Astrocyte (in vitro differentiated cells and primary cell): ENCODE measurements around the gene ZNF430. TPM values are rescaled to one million over a fixed set of nuclear protein-coding genes. Genes with fewer than 3 reads are reported as not detected.

Source experiments
- DNase-seq: peaks from one replicate; pipeline ENCODE4 v3.0.0-alpha.2; 2010; ENCODE audit warnings: low read depth
- FAIRE-seq: peaks from 2 replicates; lab custom pipeline; 2011; peaks lifted over from hg19 to GRCh38; lab: Jason Lieb, UNC
- H2AFZ ChIP-seq: 2 replicates; pipeline ENCODE4 v1.6.0; 2012; ENCODE audit warnings: low read depth, low read length, inconsistent platforms
- H3K27ac ChIP-seq: 2 replicates; pipeline ENCODE4 v1.5.1; 2011; ENCODE audit warnings: low read depth, low read length, inconsistent platforms
- H3K27me3 ChIP-seq: 2 replicates; pipeline ENCODE4 v1.6.0; 2011; ENCODE audit warnings: low read length, inconsistent platforms; ENCODE audit not compliant: insufficient read depth
- H3K36me3 ChIP-seq: 2 replicates; pipeline ENCODE4 v1.5.1; 2011; ENCODE audit warnings: low read length, inconsistent platforms; ENCODE audit not compliant: insufficient read depth
- H3K4me1 ChIP-seq: 2 replicates; pipeline ENCODE4 v1.5.1; 2011; ENCODE audit warnings: low read length, inconsistent platforms; ENCODE audit not compliant: insufficient read depth
- H3K4me2 ChIP-seq: 2 replicates; pipeline ENCODE4 v1.6.0; 2012; ENCODE audit warnings: low read length, inconsistent platforms
- H3K4me3 ChIP-seq: 2 replicates; pipeline ENCODE4 v1.5.1; 2011; ENCODE audit warnings: low read depth, mild to moderate bottlenecking, low read length, inconsistent platforms; ENCODE audit not compliant: insufficient read depth
- H3K79me2 ChIP-seq: 2 replicates; pipeline ENCODE4 v1.6.0; 2012; ENCODE audit warnings: mild to moderate bottlenecking, low read length, inconsistent platforms; ENCODE audit not compliant: insufficient read depth
- H3K9ac ChIP-seq: 2 replicates; pipeline ENCODE4 v1.6.0; 2012; ENCODE audit warnings: mild to moderate bottlenecking, low read length, inconsistent platforms
- H3K9me3 ChIP-seq: 2 replicates; pipeline ENCODE4 v1.5.1; 2012; ENCODE audit warnings: low read depth, mild to moderate bottlenecking, low read length, inconsistent platforms; ENCODE audit not compliant: insufficient read depth
- H4K20me1 ChIP-seq: 2 replicates; pipeline ENCODE4 v1.6.0; 2012; ENCODE audit warnings: low read length, inconsistent platforms; ENCODE audit not compliant: insufficient read depth
- H3K27ac Mint-ChIP-seq: one replicate; pipeline ENCODE4 v1.8.0; 2021; ENCODE audit warnings: mild to moderate bottlenecking, mixed read lengths; ENCODE audit not compliant: unreplicated experiment
- H3K27me3 Mint-ChIP-seq: one replicate; pipeline ENCODE4 v1.8.0; 2021; ENCODE audit warnings: low read depth, mixed read lengths; ENCODE audit not compliant: unreplicated experiment
- H3K36me3 Mint-ChIP-seq: one replicate; pipeline ENCODE4 v1.8.0; 2021; ENCODE audit warnings: low read depth, mixed read lengths; ENCODE audit not compliant: unreplicated experiment
- H3K4me1 Mint-ChIP-seq: one replicate; pipeline ENCODE4 v1.8.0; 2021; ENCODE audit warnings: low read depth, mixed read lengths; ENCODE audit not compliant: unreplicated experiment
- H3K4me3 Mint-ChIP-seq: one replicate; pipeline ENCODE4 v1.8.0; 2021; ENCODE audit warnings: mild to moderate bottlenecking, moderate library complexity, mixed read lengths; ENCODE audit not compliant: unreplicated experiment
- H3K9me3 Mint-ChIP-seq: one replicate; pipeline ENCODE4 v1.8.0; 2021; ENCODE audit warnings: mild to moderate bottlenecking, mixed read lengths; ENCODE audit not compliant: unreplicated experiment
- CTCF ChIP-seq: IDR thresholded peaks from 2 replicates; pipeline ENCODE4 v1.5.1; 2011; ENCODE audit warnings: low read depth, mild to moderate bottlenecking, inconsistent platforms, low read length, moderate library complexity; ENCODE audit not compliant: insufficient read depth
- EZH2 ChIP-seq: IDR thresholded peaks from 2 replicates; pipeline ENCODE4 v1.6.1; 2012; ENCODE audit warnings: mild to moderate bottlenecking, low read length, inconsistent platforms; ENCODE audit not compliant: insufficient read depth
- total RNA-seq: library from RNA; stranded (reverse); gene quantifications from 2 replicates; pipeline ENCODE4 v1.2.1, GENCODE V29; 2021

The ZNF430 gene
- total RNA-seq, 1 donor from 2014 or later: 15.4 TPM

- no peak overlapping the region for H3K27ac ChIP-seq
- no peaks in the 10 kb centered on the region for H3K36me3 ChIP-seq
These were observed 74.0 kb downstream of the ZNF430 start for GRCh38 chr19:21094347-21095025.

GRCh38 chr19:21098291-21098690 lies 77.8 kb downstream of the ZNF430 start:
- no peaks in the 10 kb centered on the region for H3K4me1 ChIP-seq
- peaks cover 12% of the 10 kb centered on the region for H3K36me3 Mint-ChIP-seq
- no peaks in the 10 kb centered on the region for H4K20me1 ChIP-seq
- FAIRE-seq: no peak
- DNase-seq: no peak
- H3K4me1 Mint-ChIP-seq: peaks cover 15% of the 10 kb centered on the region
- H3K79me2 ChIP-seq: no peaks in the 10 kb centered on the region
- no peak overlapping the region for H3K4me3 ChIP-seq
- no peak overlapping the region for H3K27ac Mint-ChIP-seq
- no peaks in the 10 kb centered on the region for H3K27me3 Mint-ChIP-seq
- H3K27ac ChIP-seq: no peak overlapping the region
- no peaks in the 10 kb centered on the region for H3K9me3 ChIP-seq
- H3K27me3 ChIP-seq: no peaks in the 10 kb centered on the region
- H3K4me3 Mint-ChIP-seq: no peak overlapping the region
- H3K9me3 Mint-ChIP-seq: no peaks in the 10 kb centered on the region
- no peak overlapping the region for H3K9ac ChIP-seq
- H3K36me3 ChIP-seq: no peaks in the 10 kb centered on the region
- TF ChIP-seq CTCF (no peak), EZH2 (no peak)
- H3K4me2 ChIP-seq: no peak overlapping the region
- no peak overlapping the region for H2AFZ ChIP-seq

More at GRCh38 chr19:21094347-21095025, 74.0 kb downstream of the ZNF430 start:
- H3K4me2 ChIP-seq: no peak overlapping the region
- no peak overlapping the region for H3K9ac ChIP-seq
- Mint-ChIP-seq H3K36me3 (peaks cover 13% of the 10 kb centered on the region), H3K9me3 (no peaks in the 10 kb centered on the region), H3K4me1 (peaks cover 24% of the 10 kb centered on the region), H3K4me3 (no peak overlapping the region), H3K27me3 (no peaks in the 10 kb centered on the region), H3K27ac (peak overlapping the region; percentile 2)
- H3K9me3 ChIP-seq: no peaks in the 10 kb centered on the region
- FAIRE-seq (no peak), DNase-seq (no peak)
- H3K4me1 ChIP-seq: no peaks in the 10 kb centered on the region
- H2AFZ ChIP-seq: no peak overlapping the region
- TF ChIP-seq EZH2 (no peak), CTCF (no peak)
- no peaks in the 10 kb centered on the region for H4K20me1 ChIP-seq
- no peak overlapping the region for H3K4me3 ChIP-seq
- no peaks in the 10 kb centered on the region for H3K27me3 ChIP-seq
- H3K79me2 ChIP-seq: no peaks in the 10 kb centered on the region
